Thymus (tissue), 11 donors: ENCODE data around the gene WWC2. TPM values are rescaled to one million over a fixed set of nuclear protein-coding genes. Genes with fewer than 3 reads are reported as not detected.

Experiments used
- DNase-seq, 9 donors: peaks; one replicate each; pipeline ENCODE4 v3.0.0-alpha.2; 2013; ENCODE audit warnings: low spot score in 9 of 9, low read depth in 6 of 9, missing footprints in 1 of 9
- H3K27ac ChIP-seq, 2 donors: one replicate each; pipeline ENCODE4 v1.5.1; 2013; ENCODE audit warnings: control low read depth in 1 of 2, low read depth in 1 of 2, low read length in 1 of 2, mild to moderate bottlenecking in 1 of 2, moderate library complexity in 1 of 2
- H3K27me3 ChIP-seq, 2 donors: one replicate each; pipeline ENCODE4 v1.5.1; 2013; ENCODE audit warnings: low read length in 1 of 2; ENCODE audit not compliant: control insufficient read depth in 2 of 2, insufficient read depth in 1 of 2
- H3K36me3 ChIP-seq, 2 donors: one replicate each; pipeline ENCODE4 v1.5.1; 2013; ENCODE audit warnings: low read length in 1 of 2, mild to moderate bottlenecking in 1 of 2, moderate library complexity in 1 of 2; ENCODE audit not compliant: control insufficient read depth in 2 of 2, insufficient read depth in 2 of 2
- H3K4me1 ChIP-seq, 2 donors: one replicate each; pipeline ENCODE4 v1.5.1; 2013; ENCODE audit warnings: low read length in 2 of 2; ENCODE audit not compliant: control insufficient read depth in 2 of 2, insufficient read depth in 2 of 2
- H3K4me3 ChIP-seq, 2 donors: one replicate each; pipeline ENCODE4 v1.5.1; 2013; ENCODE audit warnings: low read length in 2 of 2, control low read depth in 1 of 2, mild to moderate bottlenecking in 1 of 2
- H3K9me3 ChIP-seq, 2 donors: one replicate each; pipeline ENCODE4 v1.5.1; 2013; ENCODE audit warnings: low read length in 1 of 2, mild to moderate bottlenecking in 1 of 2; ENCODE audit not compliant: control insufficient read depth in 2 of 2, insufficient read depth in 1 of 2
- WGBS: extraction: QIAGEN DNeasy Blood & Tissue Kit; methylation state at CpG from one replicate; pipeline ENCODE4 v1.1.7; 2013; 5-methylcytosine and 5-hydroxymethylcytosine counted together
- polyA plus RNA-seq: library from polyadenylated mRNA; stranded (reverse); fragments of 200-250 nt; gene quantifications from one replicate; pipeline ENCODE4 v1.2.3, GENCODE V29; 2013
- total RNA-seq: library from RNA; stranded (reverse); fragments of 120-200 nt; gene quantifications from one replicate; pipeline ENCODE4 v1.2.4, GENCODE V29; 2013
- donor health status: healthy.

The WWC2 gene
- total and polyA plus RNA-seq, 2 donors: 1.5 to 2.5 TPM

DNA sequence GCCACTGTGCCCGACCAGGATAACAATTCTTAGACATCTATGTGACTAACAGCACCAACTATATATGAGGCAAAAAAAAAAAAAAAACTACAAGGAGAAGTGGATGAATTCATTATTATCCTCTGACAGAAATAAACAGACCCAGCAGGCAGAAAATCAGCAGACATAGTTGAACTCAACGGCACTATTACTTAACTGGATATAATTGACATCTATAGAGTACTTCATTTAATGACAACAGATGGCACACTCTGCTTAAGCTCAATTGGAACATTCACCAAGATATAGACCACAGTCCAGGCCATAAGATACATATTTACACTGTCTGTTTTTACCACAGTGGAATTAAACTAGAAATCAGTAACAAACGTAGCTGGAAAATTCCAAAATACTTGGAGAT lies 207.8 kb downstream of the WWC2 start:
- no peaks in the 10 kb centered on the region for H3K27me3 ChIP-seq
- H3K4me1 ChIP-seq: no peaks in the 10 kb centered on the region
- 96% methylated on average over 3 of the region's 3 CpGs for WGBS
- no peak overlapping the region for H3K27ac ChIP-seq
- H3K36me3 ChIP-seq: no peaks in the 10 kb centered on the region
- H3K4me3 ChIP-seq: no peak overlapping the region
- no peaks in the 10 kb centered on the region for H3K9me3 ChIP-seq
- no peak for DNase-seq

DNA sequence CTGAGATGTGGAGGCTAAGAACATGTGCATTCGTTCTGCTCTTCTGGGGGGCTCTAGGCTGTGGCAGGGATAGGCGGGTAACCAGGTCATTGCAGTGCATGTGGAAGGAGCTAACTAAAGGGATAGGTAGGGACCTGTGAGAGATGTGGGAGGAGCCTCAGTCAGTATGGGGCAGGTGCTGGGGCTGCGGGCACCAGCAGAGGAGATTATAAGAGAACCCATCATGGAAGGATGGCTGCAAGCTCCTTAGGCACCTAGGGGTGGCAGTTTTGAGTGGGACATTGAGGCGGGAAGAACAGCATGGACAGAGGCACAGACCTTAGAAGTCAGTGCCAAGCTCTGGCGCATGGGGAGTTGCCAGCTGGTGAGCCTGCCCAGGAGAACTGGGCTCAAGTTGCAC lies 213.8 kb downstream of the WWC2 start:
- Histone ChIP-seq H3K27me3 (no peaks in the 10 kb centered on the region), H3K4me3 (no peak overlapping the region), H3K36me3 (no peaks in the 10 kb centered on the region), H3K4me1 (no peaks in the 10 kb centered on the region), H3K9me3 (no peaks in the 10 kb centered on the region), H3K27ac (no peak overlapping the region)
- 94% methylated on average over 5 of the region's 5 CpGs for WGBS
- no peak for DNase-seq

- no peak overlapping the region for H3K4me3 ChIP-seq
- DNase-seq: no peak
These were observed 215.3 kb downstream of the WWC2 start for GRCh38 chr4:183314336-183314735.

GRCh38 chr4:183314806-183315205 lies 215.7 kb downstream of the WWC2 start:
- 89% methylated on average over 9 of the region's 9 CpGs for WGBS
- no peaks in the 10 kb centered on the region for H3K27me3 ChIP-seq
- no peak overlapping the region for H3K27ac ChIP-seq
- no peaks in the 10 kb centered on the region for H3K36me3 ChIP-seq
- H3K4me3 ChIP-seq: no peak overlapping the region
- DNase-seq: no peak
- no peaks in the 10 kb centered on the region for H3K4me1 ChIP-seq
- H3K9me3 ChIP-seq: no peaks in the 10 kb centered on the region

More at GRCh38 chr4:183314336-183314735, 215.3 kb downstream of the WWC2 start:
- no peak overlapping the region for H3K27ac ChIP-seq
- WGBS: 97% methylated on average over 15 of the region's 15 CpGs
- no peaks in the 10 kb centered on the region for H3K36me3 ChIP-seq
- H3K9me3 ChIP-seq: no peaks in the 10 kb centered on the region
- no peaks in the 10 kb centered on the region for H3K4me1 ChIP-seq
- H3K27me3 ChIP-seq: no peaks in the 10 kb centered on the region

GRCh38 chr4:183318656-183319055 lies 219.6 kb downstream of the WWC2 start:
- no peak for DNase-seq
- H3K27me3 ChIP-seq: no peaks in the 10 kb centered on the region
- 95% methylated on average over 10 of the region's 10 CpGs for WGBS

GRCh38 chr4:183320211-183321059 lies 221.4 kb downstream of the WWC2 start, which contains the start of gene CLDN22:
Gene CLDN22 (minus strand): TSS chr4:183320276. CDS start chr4:183320218, 58 bp downstream.
- Histone ChIP-seq H3K27ac (no peak within 1 kb of the TSS), H3K27me3 (no peaks in the 10 kb centered on the region), H3K4me1 (no peaks in the 10 kb centered on the region), H3K9me3 (no peaks in the 10 kb centered on the region), H3K36me3 (no peaks in the 10 kb centered on the region), H3K4me3 (no peak within 1 kb of the TSS)
- no peak for DNase-seq
- WGBS: 93% methylated on average over 6 of the region's 6 CpGs

More at GRCh38 chr4:183318656-183319055, 219.6 kb downstream of the WWC2 start:
- H3K4me1 ChIP-seq: no peaks in the 10 kb centered on the region
- H3K9me3 ChIP-seq: no peaks in the 10 kb centered on the region
- H3K4me3 ChIP-seq: no peak overlapping the region
- H3K27ac ChIP-seq: no peak overlapping the region
- H3K36me3 ChIP-seq: no peaks in the 10 kb centered on the region

- Histone ChIP-seq H3K4me3 (no peak overlapping the region), H3K27ac (no peak overlapping the region), H3K4me1 (no peaks in the 10 kb centered on the region), H3K9me3 (no peaks in the 10 kb centered on the region), H3K27me3 (no peaks in the 10 kb centered on the region), H3K36me3 (no peaks in the 10 kb centered on the region)
- DNase-seq: peak in 1 of 9 donors; percentile 17
- WGBS: 65% methylated on average over 2 of the region's 2 CpGs
These were observed 222.0 kb downstream of the WWC2 start for GRCh38 chr4:183321079-183321478.

DNA sequence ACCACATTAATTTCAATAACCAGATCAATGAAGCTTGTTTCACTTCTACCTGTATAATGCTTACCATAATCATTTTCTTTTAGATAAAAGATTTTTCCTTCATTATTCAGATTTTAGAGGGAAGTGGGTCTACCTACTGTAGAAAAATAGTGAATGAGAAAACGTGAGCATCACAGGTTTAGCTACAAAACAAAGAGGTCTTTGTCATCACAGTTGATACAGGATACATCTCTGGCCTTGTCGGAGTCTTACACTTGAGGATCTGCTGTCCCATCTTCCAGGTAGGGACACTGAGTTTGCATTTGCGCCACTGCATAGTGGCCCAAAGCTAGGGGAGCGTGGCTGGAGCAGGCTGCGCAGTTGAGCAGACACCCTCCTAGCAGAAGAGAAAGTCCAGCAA lies 222.5 kb downstream of the WWC2 start:
- DNase-seq: no peak
- Histone ChIP-seq H3K36me3 (no peaks in the 10 kb centered on the region), H3K27ac (no peak overlapping the region), H3K27me3 (no peaks in the 10 kb centered on the region), H3K9me3 (peaks cover 0 to 2% of the 10 kb centered on the region in 2 donors), H3K4me1 (no peaks in the 10 kb centered on the region), H3K4me3 (no peak overlapping the region)
- WGBS: 96% methylated on average over 5 of the region's 5 CpGs

DNA sequence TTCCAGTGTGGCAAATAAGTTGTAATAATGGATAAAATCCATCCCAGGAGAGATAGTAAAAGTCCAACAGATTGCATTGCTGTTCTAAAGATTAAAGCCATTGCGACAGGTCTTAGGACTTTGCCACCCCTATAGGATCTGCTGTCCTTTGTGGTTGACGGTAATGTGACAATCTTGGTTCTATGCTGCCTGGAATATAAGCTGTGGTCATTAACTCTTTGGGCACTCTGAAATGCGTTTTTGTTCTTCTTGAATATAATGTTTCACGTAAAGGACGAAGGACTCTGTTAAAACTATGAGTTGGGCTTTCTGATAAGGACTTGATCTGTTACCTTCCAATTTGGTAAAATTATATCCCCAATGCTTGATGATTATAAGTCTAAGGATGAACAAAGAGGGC lies 223.3 kb downstream of the WWC2 start, which contains the start of gene CLDN24:
Gene CLDN24 (minus strand): TSS at position 101 of the 400 bp plus-strand sequence. CDS start 0 bp downstream, at position 101.
- WGBS: 97% methylated on average over 5 of the region's 5 CpGs
- H3K9me3 ChIP-seq: peaks cover 0 to 5% of the 10 kb centered on the region in 2 donors
- no peak for DNase-seq

More for the DNA sequence above, 223.3 kb downstream of the WWC2 start, which contains the start of gene CLDN24:
- Histone ChIP-seq H3K27ac (no peak within 1 kb of the TSS), H3K27me3 (no peaks in the 10 kb centered on the region), H3K4me1 (no peaks in the 10 kb centered on the region), H3K4me3 (no peak within 1 kb of the TSS), H3K36me3 (no peaks in the 10 kb centered on the region)
